ENCODE results near the gene SMIM22. TPM values are rescaled to one million over a fixed set of nuclear protein-coding genes. Genes with fewer than 3 reads are reported as not detected.

SMIM22 gene
- total and polyA plus RNA-seq, 9 donors: 1.5 to 30.9 (median 7.8) TPM; not detected in 5

DNA sequence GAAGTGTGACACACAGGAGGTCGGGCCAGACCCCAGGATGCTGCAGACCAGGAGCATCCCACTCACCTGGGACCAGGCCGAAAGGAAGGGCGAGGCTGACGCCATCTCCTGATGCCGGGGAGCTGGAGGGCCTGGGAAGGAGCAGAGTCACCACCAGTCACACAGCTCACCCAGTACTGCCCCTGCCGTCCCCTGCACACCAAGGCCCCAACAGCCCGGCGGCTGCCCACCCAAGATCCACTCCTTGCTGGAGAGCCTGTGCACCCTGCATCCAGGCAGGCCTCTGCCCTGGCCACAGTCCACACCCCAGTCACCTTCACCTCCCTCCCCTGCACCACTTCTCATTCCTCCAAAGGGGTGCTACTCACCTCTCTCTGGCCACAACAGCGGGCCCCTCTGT is 33.0 kb upstream of the SMIM22 start:
- Histone ChIP-seq H3K9me3 (no peaks in the 10 kb centered on the region), H3K27me3 (no peaks in the 10 kb centered on the region), H3K27ac (no peak overlapping the region), H3K4me3 (no peak overlapping the region), H3K4me1 (ENCODE audit: insufficient read depth) (peaks cover 2% of the 10 kb centered on the region), H3K36me3 (no peaks in the 10 kb centered on the region)
- 90 to 94% (median 94%) methylated on average over 9 of the region's 9 CpGs for WGBS, 3 donors
- DNase-seq: no peak
- TF ChIP-seq EP300 (IDR thresholded peaks at IDR 0.05): no peak
- TF ChIP-seq POLR2A (IDR thresholded peaks at IDR 0.05): no peak
- TF ChIP-seq, protein P1, sequence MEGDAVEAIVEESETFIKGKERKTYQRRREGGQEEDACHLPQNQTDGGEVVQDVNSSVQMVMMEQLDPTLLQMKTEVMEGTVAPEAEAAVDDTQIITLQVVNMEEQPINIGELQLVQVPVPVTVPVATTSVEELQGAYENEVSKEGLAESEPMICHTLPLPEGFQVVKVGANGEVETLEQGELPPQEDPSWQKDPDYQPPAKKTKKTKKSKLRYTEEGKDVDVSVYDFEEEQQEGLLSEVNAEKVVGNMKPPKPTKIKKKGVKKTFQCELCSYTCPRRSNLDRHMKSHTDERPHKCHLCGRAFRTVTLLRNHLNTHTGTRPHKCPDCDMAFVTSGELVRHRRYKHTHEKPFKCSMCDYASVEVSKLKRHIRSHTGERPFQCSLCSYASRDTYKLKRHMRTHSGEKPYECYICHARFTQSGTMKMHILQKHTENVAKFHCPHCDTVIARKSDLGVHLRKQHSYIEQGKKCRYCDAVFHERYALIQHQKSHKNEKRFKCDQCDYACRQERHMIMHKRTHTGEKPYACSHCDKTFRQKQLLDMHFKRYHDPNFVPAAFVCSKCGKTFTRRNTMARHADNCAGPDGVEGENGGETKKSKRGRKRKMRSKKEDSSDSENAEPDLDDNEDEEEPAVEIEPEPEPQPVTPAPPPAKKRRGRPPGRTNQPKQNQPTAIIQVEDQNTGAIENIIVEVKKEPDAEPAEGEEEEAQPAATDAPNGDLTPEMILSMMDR (IDR thresholded peaks at IDR 0.05): no peak
- intact Hi-C loops (cut with DNase I): no loop called here

DNA sequence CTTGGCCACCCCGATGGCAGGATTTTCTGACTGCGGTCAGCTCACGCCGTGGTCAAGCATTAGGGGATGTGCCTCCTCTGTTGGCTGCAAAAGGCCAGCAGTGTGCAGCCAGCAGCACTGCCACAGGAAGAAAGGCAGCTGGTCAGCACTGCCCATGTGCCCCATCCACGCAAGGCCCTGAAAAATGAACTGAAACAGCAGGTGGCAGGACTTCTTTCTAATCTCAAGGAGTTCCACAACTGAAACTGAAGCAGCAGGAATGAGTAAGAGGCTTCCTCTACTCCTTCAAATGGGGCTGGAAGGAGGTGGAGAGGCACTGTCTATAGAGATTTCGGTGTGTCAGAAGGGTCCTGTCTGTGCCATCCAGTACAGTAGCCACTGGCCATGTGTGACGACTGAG is 31.4 kb upstream of the SMIM22 start:
- no peak for TF ChIP-seq POLR2A (IDR thresholded peaks at IDR 0.05)
- TF ChIP-seq, protein P1 (IDR thresholded peaks at IDR 0.05): no peak
- TF ChIP-seq EP300 (IDR thresholded peaks at IDR 0.05): no peak
- Histone ChIP-seq H3K27ac (no peak overlapping the region), H3K4me1 (ENCODE audit: insufficient read depth) (peaks cover 2% of the 10 kb centered on the region), H3K9me3 (no peaks in the 10 kb centered on the region), H3K27me3 (no peaks in the 10 kb centered on the region), H3K4me3 (no peak overlapping the region), H3K36me3 (no peaks in the 10 kb centered on the region)
- DNase-seq: no peak
- intact Hi-C loops (cut with DNase I): no loop called here
- WGBS, 3 donors: 88 to 90% (median 89%) methylated on average over 7 of the region's 7 CpGs

DNA sequence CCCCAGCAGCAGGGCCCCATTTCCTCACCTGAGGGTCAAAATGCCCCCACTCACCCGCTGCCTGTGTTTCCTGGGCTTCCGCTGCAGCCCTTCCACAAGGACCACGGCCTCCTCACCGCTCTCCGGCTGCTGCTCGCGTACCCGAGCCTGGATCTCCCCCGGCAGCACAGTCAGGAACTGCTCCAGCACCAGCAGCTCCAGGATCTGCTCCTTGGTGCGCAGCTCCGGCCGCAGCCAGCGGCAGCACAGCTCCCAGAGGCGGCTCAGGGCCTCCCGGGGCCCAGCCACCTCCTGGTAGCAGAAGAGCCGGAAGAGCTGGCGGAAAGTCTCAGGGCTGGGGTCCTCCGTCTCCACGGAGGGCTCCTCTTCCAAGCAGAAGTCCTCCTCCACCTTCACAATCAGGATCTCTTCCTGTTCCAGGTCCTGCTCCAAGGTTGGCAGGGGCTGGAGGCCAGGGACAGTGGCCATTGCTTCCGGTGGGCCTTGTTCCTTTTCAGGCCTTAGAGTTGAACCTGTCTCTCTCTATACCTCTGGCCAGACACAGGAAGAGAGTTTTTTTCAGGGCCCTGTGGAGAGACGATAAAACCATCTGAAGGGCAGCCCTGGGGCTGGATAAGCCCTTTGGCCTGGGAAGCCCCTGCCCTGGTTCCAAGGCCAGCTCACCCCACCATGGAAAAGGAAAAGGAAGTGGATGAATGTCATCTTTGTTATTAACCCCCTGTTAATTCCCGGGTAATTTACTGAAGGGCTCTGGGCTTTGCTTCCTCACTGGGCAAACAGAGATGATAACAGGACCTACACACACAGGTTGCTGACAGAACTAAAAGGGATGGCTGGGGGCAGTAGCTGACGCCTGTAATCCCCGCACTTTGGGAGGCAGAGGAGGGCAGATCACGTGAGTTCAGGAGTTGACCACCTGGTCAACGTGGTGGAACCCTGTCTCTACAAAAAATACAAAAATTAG is 29.4 kb upstream of the SMIM22 start:
- TF ChIP-seq EP300 (IDR thresholded peaks at IDR 0.05) (no peak), POLR2A (IDR thresholded peaks at IDR 0.05) (no peak)
- TF ChIP-seq, protein P1 (IDR thresholded peaks at IDR 0.05): no peak
- peak overlapping the region; percentile 99 for H3K4me3 ChIP-seq
- H3K9me3 ChIP-seq: no peaks in the 10 kb centered on the region
- H3K27ac ChIP-seq: no peak overlapping the region
- WGBS, 3 donors: 62 to 67% (median 64%) methylated on average over 26 of the region's 26 CpGs
- DNase-seq: no peak
- H3K36me3 ChIP-seq: no peaks in the 10 kb centered on the region
- H3K27me3 ChIP-seq: no peaks in the 10 kb centered on the region
- intact Hi-C loops (cut with DNase I): no loop called here
- H3K4me1 ChIP-seq (ENCODE audit: insufficient read depth): peaks cover 2% of the 10 kb centered on the region

DNA sequence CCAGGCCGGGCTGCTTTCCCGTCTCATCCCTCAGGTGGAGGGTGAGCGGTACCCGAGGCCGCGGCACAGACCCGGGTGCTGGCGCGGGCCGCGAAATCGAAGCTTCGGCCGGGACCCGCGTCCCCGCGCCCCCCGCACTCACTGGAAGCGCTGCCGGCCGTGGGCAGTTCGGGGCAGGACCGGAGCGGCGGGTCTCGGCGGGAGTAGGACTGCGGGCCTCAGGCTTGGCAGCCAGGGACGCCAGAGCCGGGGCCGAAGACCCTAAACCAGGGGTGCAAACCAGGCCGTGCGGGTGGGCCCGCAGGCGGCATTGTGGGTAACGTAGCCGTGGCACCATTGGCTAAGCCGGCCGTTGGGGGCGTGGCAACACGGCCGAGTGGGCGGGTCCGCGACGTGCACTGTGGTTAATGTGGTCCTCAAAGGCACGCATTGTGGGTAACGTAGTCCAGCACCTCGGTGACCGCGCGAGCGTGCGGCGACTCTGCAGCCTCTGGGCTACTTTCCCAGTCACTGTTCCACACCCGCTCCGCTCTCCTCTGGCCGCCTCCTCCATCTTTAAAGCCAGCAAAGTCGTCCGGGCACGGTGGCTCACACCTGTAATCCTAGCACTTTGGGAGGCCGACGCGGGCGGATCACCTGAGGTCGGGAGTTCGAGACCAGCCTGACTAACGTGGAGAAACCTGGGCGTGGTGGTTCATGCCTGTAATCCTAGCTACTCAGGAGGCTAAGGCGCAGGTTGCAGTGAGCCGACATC is 28.1 kb upstream of the SMIM22 start, which contains the start of gene ZNF500:
Gene ZNF500, minus strand, starts transcription at position 288 of the 754 bp plus-strand sequence. CDS start 1,184 bp downstream, outside the sequence.
- H3K4me3 ChIP-seq: peak within 1 kb of the TSS; percentile 99
- H3K36me3 ChIP-seq: no peaks in the 10 kb centered on the region
- H3K4me1 ChIP-seq (ENCODE audit: insufficient read depth): peaks cover 2% of the 10 kb centered on the region
- DNase-seq: peak; percentile 97 to 99 (median 98)
- no peaks in the 10 kb centered on the region for H3K27me3 ChIP-seq
- H3K9me3 ChIP-seq: no peaks in the 10 kb centered on the region
- TF ChIP-seq POLR2A (IDR thresholded peaks at IDR 0.05): no peak
- TF ChIP-seq, protein P1 (IDR thresholded peaks at IDR 0.05): no peak
- TF ChIP-seq EP300 (IDR thresholded peaks at IDR 0.05): no peak
- intact Hi-C loops (cut with DNase I): no loop called here
- WGBS, 3 donors: 2 to 6% (median 4%) methylated on average over 33 to 72 of the region's 72 CpGs
- H3K27ac ChIP-seq: peak within 1 kb of the TSS in 1 of 2 donors; percentile 77
